HepG2 (cell line): ENCODE data around the gene GSK3B. TPM values are rescaled to one million over a fixed set of nuclear protein-coding genes. Genes with fewer than 3 reads are reported as not detected.

Experiments used
- FLYWCH1 ChIP-seq: sonication (generic); formaldehyde crosslinking; IDR thresholded peaks from 2 replicates; pipeline ENCODE4 v1.8.1; 2023; ENCODE audit warnings: mild to moderate bottlenecking, missing genetic modification reagents
- ZNF780A ChIP-seq: sonication (generic); formaldehyde crosslinking; IDR thresholded peaks from 2 replicates; pipeline ENCODE4 v1.8.0; 2022; ENCODE audit warnings: mild to moderate bottlenecking, missing genetic modification reagents, moderate library complexity
- polyA plus RNA-seq, 8 experiments: library from polyadenylated mRNA; depleted of rRNA in 3 of 8; stranded (reverse) in 7 of 8; unstranded in 1 of 8; fragments of >200 nt; fragmentation: Illumina TruSeq in 4 of 8; extraction: Trizol in 4 of 8; gene quantifications; 2 replicates each; pipeline versions ENCODE4 v1.2.1 to v1.2.3, GENCODE V29; 2011 to 2016; ENCODE audit warnings: low read depth in 4 of 8, missing spikeins in 1 of 8, mixed read lengths in 1 of 8; ENCODE audit not compliant: insufficient read depth in 1 of 8
- total RNA-seq, 5 experiments: library from RNA; depleted of rRNA; stranded (reverse); fragments of >200 nt; fragmentation: Illumina TruSeq; extraction: Trizol; gene quantifications; 2 replicates each; pipeline ENCODE4 v1.2.3, GENCODE V29; 2016; ENCODE audit warnings: low read depth in 1 of 5
- TF ChIP-seq, protein P1 (sequence below): sonication (generic); formaldehyde crosslinking; IDR thresholded peaks from 2 replicates; pipeline ENCODE4 v1.8.0; 2022; ENCODE audit warnings: mild to moderate bottlenecking, missing genetic modification reagents
- TF ChIP-seq, protein P2 (sequence below): sonication (generic); formaldehyde crosslinking; IDR thresholded peaks from one replicate; pipeline ENCODE4 v1.5.1; 2020; ENCODE audit warnings: mild to moderate bottlenecking, missing genetic modification reagents; ENCODE audit errors: not compliant biosample characterization

The GSK3B gene
- total and polyA plus RNA-seq, 2 of the 13 experiments (the other 11 are each of a cell fraction or from before 2014, with no cell fraction given) = 22.3 to 30.1 TPM

DNA sequence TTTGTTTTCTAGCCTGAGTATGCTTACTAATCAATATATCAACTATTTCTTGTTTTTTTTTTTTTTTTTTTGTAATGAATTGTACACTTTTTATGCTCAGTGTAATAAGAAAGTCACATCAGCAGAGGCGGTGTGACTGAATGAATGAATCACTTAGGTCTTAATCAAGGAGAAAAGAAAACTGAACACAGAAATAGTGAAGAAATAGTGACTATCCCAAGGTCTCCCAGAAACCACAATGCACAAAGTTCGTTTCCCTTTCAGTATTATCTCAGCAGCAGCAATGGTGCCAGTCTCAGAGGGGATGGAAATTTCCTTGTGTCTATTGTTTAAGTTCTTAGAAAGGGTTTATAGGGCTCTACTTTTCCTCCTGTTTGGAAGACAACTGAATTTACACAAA lies 231.6 kb downstream of the GSK3B start (continued):
- TF ChIP-seq, protein P1, sequence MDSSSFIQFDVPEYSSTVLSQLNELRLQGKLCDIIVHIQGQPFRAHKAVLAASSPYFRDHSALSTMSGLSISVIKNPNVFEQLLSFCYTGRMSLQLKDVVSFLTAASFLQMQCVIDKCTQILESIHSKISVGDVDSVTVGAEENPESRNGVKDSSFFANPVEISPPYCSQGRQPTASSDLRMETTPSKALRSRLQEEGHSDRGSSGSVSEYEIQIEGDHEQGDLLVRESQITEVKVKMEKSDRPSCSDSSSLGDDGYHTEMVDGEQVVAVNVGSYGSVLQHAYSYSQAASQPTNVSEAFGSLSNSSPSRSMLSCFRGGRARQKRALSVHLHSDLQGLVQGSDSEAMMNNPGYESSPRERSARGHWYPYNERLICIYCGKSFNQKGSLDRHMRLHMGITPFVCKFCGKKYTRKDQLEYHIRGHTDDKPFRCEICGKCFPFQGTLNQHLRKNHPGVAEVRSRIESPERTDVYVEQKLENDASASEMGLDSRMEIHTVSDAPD = no peak
- TF ChIP-seq, protein P2, sequence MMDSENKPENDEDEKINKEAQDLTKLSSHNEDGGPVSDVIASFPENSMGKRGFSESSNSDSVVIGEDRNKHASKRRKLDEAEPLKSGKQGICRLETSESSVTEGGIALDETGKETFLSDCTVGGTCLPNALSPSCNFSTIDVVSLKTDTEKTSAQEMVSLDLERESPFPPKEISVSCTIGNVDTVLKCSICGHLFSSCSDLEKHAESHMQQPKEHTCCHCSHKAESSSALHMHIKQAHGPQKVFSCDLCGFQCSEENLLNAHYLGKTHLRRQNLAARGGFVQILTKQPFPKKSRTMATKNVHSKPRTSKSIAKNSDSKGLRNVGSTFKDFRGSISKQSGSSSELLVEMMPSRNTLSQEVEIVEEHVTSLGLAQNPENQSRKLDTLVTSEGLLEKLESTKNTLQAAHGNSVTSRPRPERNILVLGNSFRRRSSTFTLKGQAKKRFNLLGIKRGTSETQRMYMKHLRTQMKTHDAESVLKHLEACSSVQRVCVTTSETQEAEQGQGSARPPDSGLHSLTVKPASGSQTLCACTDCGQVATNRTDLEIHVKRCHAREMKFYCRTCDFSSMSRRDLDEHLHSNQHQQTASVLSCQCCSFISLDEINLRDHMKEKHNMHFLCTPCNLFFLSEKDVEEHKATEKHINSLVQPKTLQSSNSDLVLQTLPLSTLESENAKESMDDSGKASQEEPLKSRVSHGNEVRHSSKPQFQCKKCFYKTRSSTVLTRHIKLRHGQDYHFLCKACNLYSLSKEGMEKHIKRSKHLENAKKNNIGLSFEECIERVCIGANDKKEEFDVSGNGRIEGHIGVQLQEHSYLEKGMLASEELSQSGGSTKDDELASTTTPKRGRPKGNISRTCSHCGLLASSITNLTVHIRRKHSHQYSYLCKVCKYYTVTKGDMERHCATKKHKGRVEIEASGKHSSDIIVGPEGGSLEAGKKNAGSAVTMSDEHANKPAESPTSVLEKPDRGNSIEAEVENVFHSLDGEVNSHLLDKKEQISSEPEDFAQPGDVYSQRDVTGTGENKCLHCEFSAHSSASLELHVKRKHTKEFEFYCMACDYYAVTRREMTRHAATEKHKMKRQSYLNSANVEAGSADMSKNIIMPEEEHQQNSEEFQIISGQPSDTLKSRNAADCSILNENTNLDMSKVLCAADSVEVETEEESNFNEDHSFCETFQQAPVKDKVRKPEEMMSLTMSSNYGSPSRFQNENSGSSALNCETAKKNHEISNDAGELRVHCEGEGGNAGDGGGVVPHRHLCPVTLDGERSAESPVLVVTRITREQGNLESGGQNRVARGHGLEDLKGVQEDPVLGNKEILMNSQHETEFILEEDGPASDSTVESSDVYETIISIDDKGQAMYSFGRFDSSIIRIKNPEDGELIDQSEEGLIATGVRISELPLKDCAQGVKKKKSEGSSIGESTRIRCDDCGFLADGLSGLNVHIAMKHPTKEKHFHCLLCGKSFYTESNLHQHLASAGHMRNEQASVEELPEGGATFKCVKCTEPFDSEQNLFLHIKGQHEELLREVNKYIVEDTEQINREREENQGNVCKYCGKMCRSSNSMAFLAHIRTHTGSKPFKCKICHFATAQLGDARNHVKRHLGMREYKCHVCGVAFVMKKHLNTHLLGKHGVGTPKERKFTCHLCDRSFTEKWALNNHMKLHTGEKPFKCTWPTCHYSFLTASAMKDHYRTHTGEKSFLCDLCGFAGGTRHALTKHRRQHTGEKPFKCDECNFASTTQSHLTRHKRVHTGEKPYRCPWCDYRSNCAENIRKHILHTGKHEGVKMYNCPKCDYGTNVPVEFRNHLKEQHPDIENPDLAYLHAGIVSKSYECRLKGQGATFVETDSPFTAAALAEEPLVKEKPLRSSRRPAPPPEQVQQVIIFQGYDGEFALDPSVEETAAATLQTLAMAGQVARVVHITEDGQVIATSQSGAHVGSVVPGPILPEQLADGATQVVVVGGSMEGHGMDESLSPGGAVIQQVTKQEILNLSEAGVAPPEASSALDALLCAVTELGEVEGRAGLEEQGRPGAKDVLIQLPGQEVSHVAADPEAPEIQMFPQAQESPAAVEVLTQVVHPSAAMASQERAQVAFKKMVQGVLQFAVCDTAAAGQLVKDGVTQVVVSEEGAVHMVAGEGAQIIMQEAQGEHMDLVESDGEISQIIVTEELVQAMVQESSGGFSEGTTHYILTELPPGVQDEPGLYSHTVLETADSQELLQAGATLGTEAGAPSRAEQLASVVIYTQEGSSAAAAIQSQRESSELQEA (CRISPR knock-in tag) = no peak
- TF ChIP-seq ZNF780A = no peak
- no peak for TF ChIP-seq FLYWCH1 (CRISPR knock-in tag)
